HG03575 (cell line): Measurements from ENCODE around the gene PHACTR2.
"Not testable (repeated sequence)": the region's sequence is repeated elsewhere in the genome, so short reads cannot be mapped to it uniquely, and the experiment has no call there.

ENCODE experiments used
- ATAC-seq: cut with Tn5 transposase; IDR thresholded peaks from one replicate; pipeline ENCODE4 v1.9.1; 2021; ENCODE audit not compliant: unreplicated experiment, insufficient number of reproducible peaks, low FRiP score; ENCODE audit errors: extremely low read depth

PHACTR2 gene

GRCh38 chr6:143677891-143678791 lies at the start of gene PHACTR2:
Gene PHACTR2, plus strand, starts transcription at chr6:143677965. Its CDS starts 199 bp downstream, at chr6:143678164.
- ATAC-seq = no peak

GRCh38 chr6:143629104-143630080 lies 48.4 kb upstream of the PHACTR2 start:
- ATAC-seq = no peak

GRCh38 chr6:143631196-143631595 lies 46.6 kb upstream of the PHACTR2 start:
- not testable (repeated sequence) for ATAC-seq

- ATAC-seq = no peak
Measured at GRCh38 chr6:143632894-143633293, 44.9 kb upstream of the PHACTR2 start.

- no peak for ATAC-seq
Measured at GRCh38 chr6:143634486-143634885, 43.3 kb upstream of the PHACTR2 start.

- no peak for ATAC-seq
Measured at GRCh38 chr6:143637691-143638090, 40.1 kb upstream of the PHACTR2 start.

GRCh38 chr6:143642403-143642802 lies 35.4 kb upstream of the PHACTR2 start:
- no peak for ATAC-seq

- ATAC-seq = no peak
Measured at GRCh38 chr6:143647191-143647590, 30.6 kb upstream of the PHACTR2 start.

- ATAC-seq = no peak
Measured at GRCh38 chr6:143647732-143648131, 30.0 kb upstream of the PHACTR2 start.

GRCh38 chr6:143649319-143649718 lies 28.4 kb upstream of the PHACTR2 start:
- not testable (repeated sequence) for ATAC-seq

GRCh38 chr6:143651328-143651727 lies 26.4 kb upstream of the PHACTR2 start:
- ATAC-seq = not testable (repeated sequence)

- no peak for ATAC-seq
Measured at GRCh38 chr6:143652841-143653331, 24.9 kb upstream of the PHACTR2 start.

GRCh38 chr6:143655541-143655940 lies 22.2 kb upstream of the PHACTR2 start:
- no peak for ATAC-seq

GRCh38 chr6:143656026-143656425 lies 21.7 kb upstream of the PHACTR2 start:
- ATAC-seq = no peak

GRCh38 chr6:143657809-143658208 lies 20.0 kb upstream of the PHACTR2 start:
- no peak for ATAC-seq

GRCh38 chr6:143660170-143660569 lies 17.6 kb upstream of the PHACTR2 start:
- not testable (repeated sequence) for ATAC-seq

- ATAC-seq = no peak
Measured at GRCh38 chr6:143664171-143664570, 13.6 kb upstream of the PHACTR2 start.

GRCh38 chr6:143666007-143666406 lies 11.8 kb upstream of the PHACTR2 start:
- ATAC-seq = not testable (repeated sequence)

- not testable (repeated sequence) for ATAC-seq
Measured at GRCh38 chr6:143669483-143669882, 8.3 kb upstream of the PHACTR2 start.
